Coronary artery (tissue), 2 donors: ENCODE data around the gene TCEA2.

ENCODE experiments used
- DNase-seq: peaks from one replicate; pipeline ENCODE4 v3.0.0-alpha.2; 2017; ENCODE audit warnings: low spot score
- H3K27ac ChIP-seq, 2 donors: fragments of 200-600 bp; sonication (generic); one replicate each; pipeline ENCODE4 v1.5.1; 2016 to 2019
- H3K4me3 ChIP-seq: fragments of 200-600 bp; sonication (generic); 2 replicates; pipeline ENCODE4 v1.5.1; 2016; ENCODE audit warnings: mild to moderate bottlenecking, moderate library complexity
- CTCF ChIP-seq: fragments of 200-600 bp; sonication (generic); IDR thresholded peaks from one replicate; pipeline ENCODE4 v1.5.1; 2019; ENCODE audit warnings: antibody characterized with exemption

The TCEA2 gene

GRCh38 chr20:64099880-64100565, 37.0 kb downstream of the TCEA2 start:
- H3K27ac ChIP-seq = no peak overlapping the region
- TF ChIP-seq CTCF = no peak
- no peak for DNase-seq
- no peak overlapping the region for H3K4me3 ChIP-seq

DNA sequence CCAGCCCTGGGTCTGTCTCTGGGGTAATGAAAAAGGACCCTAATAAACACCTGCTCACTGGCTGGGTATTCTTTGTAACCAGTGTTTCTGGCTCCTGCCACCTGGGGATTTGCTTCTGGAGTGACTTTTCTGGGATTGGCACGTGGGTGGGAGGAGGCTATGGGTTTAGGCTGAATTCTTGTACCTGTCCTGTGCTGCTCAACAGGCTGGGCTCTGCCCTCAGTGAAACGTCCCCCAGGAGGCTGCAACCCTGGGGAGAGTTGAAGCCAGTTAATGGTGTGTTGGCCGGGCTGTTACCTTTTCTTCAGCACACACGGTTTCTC, 37.5 kb downstream of the TCEA2 start:
- H3K4me3 ChIP-seq = no peak overlapping the region
- DNase-seq = no peak
- no peak for TF ChIP-seq CTCF
- no peak overlapping the region for H3K27ac ChIP-seq

GRCh38 chr20:64100946-64101688, 38.1 kb downstream of the TCEA2 start:
- no peak for DNase-seq
- H3K4me3 ChIP-seq = no peak overlapping the region
- no peak for TF ChIP-seq CTCF
- H3K27ac ChIP-seq = no peak overlapping the region

DNA sequence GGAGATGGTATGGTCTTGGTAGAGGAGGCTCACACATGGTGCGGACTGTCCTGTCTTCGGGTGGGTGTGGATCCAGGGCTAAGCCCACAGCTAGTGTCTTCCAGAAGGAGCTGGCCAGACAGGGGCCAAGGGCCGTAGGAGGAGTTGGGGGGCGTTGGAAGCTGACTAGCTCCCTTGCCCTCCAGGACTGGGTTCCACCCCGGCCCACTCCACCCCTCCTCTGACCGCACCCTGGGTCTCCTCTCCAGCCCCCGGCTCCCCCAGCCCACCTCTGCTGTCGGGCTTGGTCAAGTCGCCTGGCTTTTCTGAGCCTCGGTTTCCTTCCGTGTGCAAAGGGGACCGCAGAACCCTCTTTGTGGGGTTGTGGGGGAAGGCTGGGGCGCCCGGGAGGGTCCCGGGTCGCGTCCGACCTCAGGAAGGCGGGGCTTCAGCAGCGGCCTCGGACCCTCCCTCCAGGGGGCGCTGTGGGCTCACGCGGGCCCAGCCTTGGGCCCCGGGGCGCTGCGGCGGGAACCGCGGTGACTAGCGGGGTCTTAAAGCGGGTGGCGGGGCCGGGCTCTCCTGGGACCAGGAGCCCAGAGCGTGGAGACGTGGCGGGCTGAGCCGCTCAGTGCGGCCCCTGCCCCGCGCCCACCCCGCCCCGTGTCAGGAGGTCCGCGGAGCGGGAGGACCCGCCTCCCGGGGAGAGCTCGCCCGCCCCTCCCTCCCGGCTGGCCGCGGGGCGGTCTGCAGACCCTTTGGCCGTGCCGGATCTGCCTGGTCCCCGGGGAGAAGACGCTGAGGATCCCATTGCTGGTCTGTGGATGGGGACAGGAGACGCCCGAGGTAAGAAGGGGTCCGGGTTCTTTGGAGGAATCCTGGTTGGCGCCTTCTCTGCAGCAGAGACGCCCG, 39.0 kb downstream of the TCEA2 start:
- Histone ChIP-seq H3K27ac (no peak overlapping the region), H3K4me3 (peak overlapping the region; percentile 64)
- no peak for TF ChIP-seq CTCF
- no peak for DNase-seq

- no peak for TF ChIP-seq CTCF
- no peak for DNase-seq
- Histone ChIP-seq H3K27ac (no peak overlapping the region), H3K4me3 (peak overlapping the region; percentile 64)
These were observed 39.8 kb downstream of the TCEA2 start for GRCh38 chr20:64102647-64103354.

DNA sequence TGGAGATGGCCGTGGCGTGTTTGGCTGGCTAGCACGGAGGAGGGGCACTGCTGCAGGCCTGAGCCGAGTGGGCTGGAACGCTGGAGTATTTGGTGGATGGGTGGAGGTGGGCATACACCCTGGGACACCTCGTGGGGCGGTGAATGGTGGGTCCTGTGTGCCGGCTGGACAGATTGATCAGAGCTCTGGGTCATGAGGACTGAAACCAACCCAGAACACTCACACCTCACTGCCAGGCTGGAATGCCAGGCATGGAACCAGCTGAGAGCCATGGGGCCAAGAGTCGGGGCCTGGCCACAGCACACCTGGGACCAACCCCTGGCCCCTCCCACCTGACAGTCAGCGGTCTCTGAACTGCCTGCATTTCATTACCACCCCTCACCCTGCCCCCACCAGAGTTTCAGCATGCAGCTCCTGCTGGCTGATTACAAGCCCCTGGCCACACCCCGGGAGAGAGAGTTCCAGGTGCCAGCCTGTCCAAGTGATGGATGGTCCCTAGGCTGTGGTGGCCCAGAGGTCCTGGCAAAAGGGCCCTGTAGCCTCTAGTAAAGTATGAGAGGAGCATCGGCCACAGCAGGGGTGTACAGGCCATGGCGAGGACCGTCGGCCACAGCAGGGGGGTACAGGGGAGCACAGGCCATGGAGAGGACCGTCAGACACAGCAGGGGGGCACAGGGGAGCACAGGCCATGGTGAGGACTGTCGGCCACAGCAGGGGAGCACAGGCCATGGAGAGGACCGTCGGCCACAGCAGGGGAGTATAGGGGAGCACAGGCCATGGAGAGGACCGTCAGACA, 41.1 kb downstream of the TCEA2 start:
- H3K27ac ChIP-seq = no peak overlapping the region
- no peak for DNase-seq
- no peak overlapping the region for H3K4me3 ChIP-seq
- TF ChIP-seq CTCF = no peak
